VCaP (cell line): ENCODE results near the gene UROD.

Experiments
- H3K27ac ChIP-seq: fragments of 450-650 bp; 2 replicates; pipeline ENCODE4 v1.5.1; 2017
- TF ChIP-seq, protein P1 (sequence below): fragments of 450-650 bp; conservative IDR thresholded peaks from 2 replicates; pipeline ENCODE4 v1.5.1; 2017; ENCODE audit warnings: mild to moderate bottlenecking, moderate library complexity

The UROD gene

DNA sequence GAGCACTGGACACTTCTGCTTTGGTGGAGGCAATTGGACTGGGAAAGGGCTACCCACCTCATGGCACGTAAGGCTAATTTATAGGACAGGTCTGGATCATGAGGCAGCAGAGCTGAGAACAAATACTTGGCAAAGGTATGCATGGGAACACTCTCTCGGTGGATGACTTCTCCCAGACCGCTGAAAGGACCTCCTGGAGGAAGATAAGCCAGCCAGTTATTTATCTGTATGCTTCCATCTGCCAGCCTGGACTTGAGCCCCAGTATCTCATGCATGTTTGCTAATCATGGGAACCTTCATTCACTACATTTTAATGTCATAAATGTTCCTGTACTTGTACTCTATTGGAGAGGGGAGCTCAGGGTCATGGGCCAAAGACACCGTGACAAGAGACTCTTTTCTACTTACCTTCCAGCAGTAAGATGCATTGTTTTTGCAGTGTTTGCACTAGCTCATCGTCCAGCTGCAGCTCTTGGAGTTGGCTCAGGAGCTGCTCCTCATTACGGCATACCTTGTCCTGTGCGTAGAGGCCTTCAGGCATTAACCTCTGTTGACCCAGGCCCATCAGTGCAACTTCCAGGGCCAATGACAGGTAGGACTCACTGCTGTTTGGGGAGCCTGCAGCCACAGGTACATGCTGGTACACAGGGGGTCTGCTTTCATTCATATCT is 23.7 kb downstream of the UROD start:
- no peak overlapping the region for H3K27ac ChIP-seq
- TF ChIP-seq, protein P1, sequence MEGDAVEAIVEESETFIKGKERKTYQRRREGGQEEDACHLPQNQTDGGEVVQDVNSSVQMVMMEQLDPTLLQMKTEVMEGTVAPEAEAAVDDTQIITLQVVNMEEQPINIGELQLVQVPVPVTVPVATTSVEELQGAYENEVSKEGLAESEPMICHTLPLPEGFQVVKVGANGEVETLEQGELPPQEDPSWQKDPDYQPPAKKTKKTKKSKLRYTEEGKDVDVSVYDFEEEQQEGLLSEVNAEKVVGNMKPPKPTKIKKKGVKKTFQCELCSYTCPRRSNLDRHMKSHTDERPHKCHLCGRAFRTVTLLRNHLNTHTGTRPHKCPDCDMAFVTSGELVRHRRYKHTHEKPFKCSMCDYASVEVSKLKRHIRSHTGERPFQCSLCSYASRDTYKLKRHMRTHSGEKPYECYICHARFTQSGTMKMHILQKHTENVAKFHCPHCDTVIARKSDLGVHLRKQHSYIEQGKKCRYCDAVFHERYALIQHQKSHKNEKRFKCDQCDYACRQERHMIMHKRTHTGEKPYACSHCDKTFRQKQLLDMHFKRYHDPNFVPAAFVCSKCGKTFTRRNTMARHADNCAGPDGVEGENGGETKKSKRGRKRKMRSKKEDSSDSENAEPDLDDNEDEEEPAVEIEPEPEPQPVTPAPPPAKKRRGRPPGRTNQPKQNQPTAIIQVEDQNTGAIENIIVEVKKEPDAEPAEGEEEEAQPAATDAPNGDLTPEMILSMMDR: no peak

DNA sequence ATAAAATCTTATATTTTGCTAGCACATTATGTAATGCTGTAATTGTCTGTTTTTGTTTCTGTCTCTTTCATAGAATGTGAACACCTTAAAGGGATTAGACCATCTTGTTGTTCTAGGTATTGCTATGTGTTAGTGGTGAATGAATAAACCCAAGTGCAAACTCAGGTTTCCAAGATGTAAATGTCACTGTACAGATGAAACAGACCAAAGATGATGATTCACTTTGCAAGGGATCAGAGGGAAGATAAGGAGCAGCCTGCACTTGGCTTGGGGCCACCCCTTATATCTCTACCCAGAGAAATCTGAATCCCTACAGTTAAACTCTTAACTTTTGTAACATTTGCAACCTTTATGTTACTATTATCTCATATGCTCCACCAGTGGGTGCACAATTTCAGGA is 25.4 kb downstream of the UROD start:
- peak overlapping the region; percentile 44 for H3K27ac ChIP-seq
- TF ChIP-seq, protein P1: no peak

DNA sequence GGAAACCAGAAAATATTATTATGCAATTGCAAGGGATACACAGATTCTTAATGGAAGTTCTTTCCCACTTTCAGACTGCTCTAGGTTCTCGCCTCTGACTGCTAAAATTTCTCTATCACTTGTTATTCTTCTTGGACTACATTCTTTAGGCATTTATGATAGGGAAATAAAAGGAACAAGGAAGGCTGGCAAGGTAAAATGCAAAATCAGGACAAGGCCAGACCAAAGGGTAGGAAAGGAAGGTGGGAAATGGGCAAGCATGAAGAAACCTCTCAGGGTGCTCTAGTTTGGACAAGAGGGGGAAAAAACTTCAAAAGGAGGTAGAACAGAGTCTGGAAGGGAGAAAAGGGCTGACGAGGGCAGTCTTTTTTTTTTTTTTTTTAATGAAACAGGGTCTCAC is 26.2 kb downstream of the UROD start:
- TF ChIP-seq, protein P1: no peak
- H3K27ac ChIP-seq: no peak overlapping the region

DNA sequence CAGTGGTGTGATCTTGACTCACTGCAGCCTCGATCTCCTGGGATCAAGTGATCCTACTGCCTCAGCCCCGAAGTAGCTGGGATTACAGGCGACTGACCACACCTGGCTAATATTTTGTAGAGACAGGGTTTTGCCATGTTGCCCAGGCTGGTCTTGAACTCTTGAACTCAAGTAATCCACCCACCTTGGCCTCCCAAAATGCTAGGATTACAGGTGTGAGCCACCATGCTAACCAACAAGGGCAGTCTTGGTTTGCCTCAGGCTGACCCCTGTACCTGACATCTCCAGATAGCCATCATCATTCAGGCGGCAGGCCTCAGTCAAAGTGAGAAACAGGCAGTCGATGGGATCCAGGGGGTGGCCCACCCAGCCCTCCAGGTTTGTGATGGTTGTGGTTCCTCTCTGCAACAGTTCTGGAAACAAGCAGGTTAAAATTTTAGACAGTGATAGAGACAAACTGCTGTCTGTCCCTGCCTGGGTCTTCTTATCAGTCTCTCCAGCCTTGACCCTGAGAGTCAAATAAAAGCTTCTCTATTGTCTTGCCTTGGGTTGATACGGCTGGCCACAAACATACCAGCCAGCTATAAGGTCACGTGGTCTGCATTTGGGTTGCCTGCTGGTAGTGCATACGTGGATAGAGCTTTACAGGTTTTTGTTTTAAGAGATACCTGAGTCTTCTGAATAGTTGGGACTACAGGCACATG is 26.8 kb downstream of the UROD start:
- TF ChIP-seq, protein P1: no peak
- H3K27ac ChIP-seq: no peak overlapping the region

DNA sequence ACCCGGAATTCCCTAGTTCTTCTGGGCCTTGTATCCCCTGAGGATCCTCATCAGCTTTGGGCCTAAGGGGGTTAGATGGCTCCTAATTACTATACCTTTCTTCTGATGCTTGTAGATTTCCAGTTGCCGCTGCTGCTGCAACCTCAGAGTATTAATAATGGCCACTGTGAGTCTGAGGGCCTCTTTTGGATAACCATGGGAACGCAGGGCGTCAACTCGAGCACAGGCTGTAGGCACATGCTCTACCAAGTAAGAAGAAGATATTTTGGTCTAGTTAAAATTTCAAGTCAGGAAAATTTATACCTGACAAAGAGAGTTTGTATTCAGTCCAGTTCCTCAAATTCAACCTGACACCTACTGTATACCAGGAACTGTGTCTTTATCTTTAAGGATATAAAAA is 28.2 kb downstream of the UROD start:
- TF ChIP-seq, protein P1: no peak

DNA sequence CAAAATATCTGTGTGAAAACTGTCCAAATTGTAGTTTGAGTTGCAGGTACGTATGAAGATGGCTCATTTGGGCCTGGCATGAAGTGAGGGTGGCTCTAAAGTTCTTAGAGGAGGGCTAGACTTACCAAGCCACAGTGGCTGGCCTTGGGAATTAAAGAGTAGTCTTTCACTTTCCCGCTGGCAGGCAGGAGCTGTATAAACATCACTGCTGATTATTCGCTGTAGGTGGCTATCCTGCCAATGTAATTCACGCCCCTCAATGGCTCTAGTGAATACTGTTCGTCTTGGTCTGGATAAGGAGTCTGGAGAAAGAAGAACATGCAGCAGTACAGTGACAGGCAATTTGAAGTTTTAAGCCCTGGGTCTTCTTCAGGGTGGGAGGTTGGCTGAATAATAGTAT is 31.0 kb downstream of the UROD start:
- TF ChIP-seq, protein P1: no peak
- H3K27ac ChIP-seq: no peak overlapping the region

More for the DNA sequence above, 28.2 kb downstream of the UROD start:
- no peak overlapping the region for H3K27ac ChIP-seq

DNA sequence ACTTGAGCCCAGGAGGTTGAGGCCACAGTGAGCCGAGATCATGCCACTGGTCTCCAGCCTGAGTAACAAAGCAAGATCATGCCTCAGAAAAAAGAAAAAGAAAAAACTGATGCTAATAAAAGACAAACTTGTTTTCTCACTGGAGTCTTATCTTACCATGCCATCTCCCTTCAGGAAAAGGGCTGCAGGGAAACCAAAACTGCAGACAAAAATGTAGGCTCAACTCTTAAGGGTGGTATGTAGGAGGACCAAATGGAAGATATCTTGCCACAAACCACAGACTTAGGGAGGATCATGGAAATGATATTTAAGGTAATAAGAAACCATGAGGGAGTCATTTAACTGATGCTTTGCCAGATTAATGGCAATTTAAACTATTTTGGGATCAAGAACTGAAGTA is 32.9 kb downstream of the UROD start:
- TF ChIP-seq, protein P1: no peak

More for the DNA sequence above, 32.9 kb downstream of the UROD start:
- no peak overlapping the region for H3K27ac ChIP-seq
